GM12878 (cell line): Measurements from ENCODE around the gene ACOT13. TPM values are rescaled to one million over a fixed set of nuclear protein-coding genes. Genes with fewer than 3 reads are reported as not detected.

Source experiments
- BHLHE40 ChIP-seq, 2 experiments: fragments of 450-650 bp in 1 of 2; IDR thresholded peaks; 2 replicates each; pipeline ENCODE4 v1.6.1; 2011 to 2017; ENCODE audit warnings: low read depth in 2 of 2, borderline replicate concordance in 1 of 2, improper control_type of control experiment in 1 of 2, low read length in 1 of 2, mild to moderate bottlenecking in 1 of 2
- CHD1 ChIP-seq: IDR thresholded peaks from 2 replicates; pipeline ENCODE4 v1.6.1; 2012; ENCODE audit warnings: low read depth, low read length, improper control_type of control experiment
- ELK1 ChIP-seq: IDR thresholded peaks from 2 replicates; pipeline ENCODE4 v1.6.1; 2012; ENCODE audit warnings: low read depth, low read length, improper control_type of control experiment
- ESRRA ChIP-seq: IDR thresholded peaks from 2 replicates; pipeline ENCODE4 v1.6.1; 2012; ENCODE audit warnings: mild to moderate bottlenecking, low read length, improper control_type of control experiment
- ETV6 ChIP-seq, 2 experiments: fragments of 450-650 bp in 1 of 2; IDR thresholded peaks in 1 of 2; conservative IDR thresholded peaks in 1 of 2; 2 replicates each; pipeline ENCODE4 v1.6.1; 2014; ENCODE audit warnings: antibody characterized with exemption in 1 of 2, borderline replicate concordance in 1 of 2, low read depth in 1 of 2, mild to moderate bottlenecking in 1 of 2, moderate library complexity in 1 of 2
- FOXK2 ChIP-seq: fragments of 450-650 bp; IDR thresholded peaks from 2 replicates; pipeline ENCODE4 v1.6.1; 2017; ENCODE audit warnings: mild to moderate bottlenecking, moderate library complexity
- HCFC1 ChIP-seq: fragments of 150-350 bp; IDR thresholded peaks from 2 replicates; pipeline ENCODE4 v1.6.1; 2014; ENCODE audit warnings: low read length
- HDAC6 ChIP-seq: fragments of 200-600 bp; sonication (generic); IDR thresholded peaks from one replicate; pipeline ENCODE4 v1.8.0; 2017; ENCODE audit warnings: antibody characterized with exemption; ENCODE audit not compliant: unreplicated experiment
- JUNB ChIP-seq: IDR thresholded peaks from 2 replicates; pipeline ENCODE4 v1.6.1; 2016; ENCODE audit warnings: antibody characterized with exemption, mild to moderate bottlenecking
- MAX ChIP-seq: IDR thresholded peaks from 2 replicates; pipeline ENCODE4 v1.6.1; 2012; ENCODE audit warnings: low read depth, low read length, improper control_type of control experiment
- MXI1 ChIP-seq: fragments of 150-350 bp; IDR thresholded peaks from 2 replicates; pipeline ENCODE4 v1.6.1; 2011; ENCODE audit warnings: low read depth, mild to moderate bottlenecking, inconsistent platforms, low read length, improper control_type of control experiment
- MYC ChIP-seq: IDR thresholded peaks from 2 replicates; pipeline ENCODE4 v1.6.1; 2011; ENCODE audit warnings: mild to moderate bottlenecking, low read length, moderate library complexity, inconsistent platforms; ENCODE audit not compliant: insufficient read depth, insufficient replicate concordance, insufficient read length, severe bottlenecking
- POU2F2 ChIP-seq: IDR thresholded peaks from 3 replicates; pipeline ENCODE4 v1.6.1; 2011; ENCODE audit warnings: low read depth, mild to moderate bottlenecking, low read length, borderline replicate concordance
- SRF ChIP-seq, 2 experiments: IDR thresholded peaks; 2 replicates each; pipeline ENCODE4 v1.6.1; 2011; ENCODE audit warnings: low read depth in 2 of 2, low read length in 2 of 2, mild to moderate bottlenecking in 1 of 2, moderate library complexity in 1 of 2
- SUPT20H ChIP-seq: IDR thresholded peaks from 2 replicates; pipeline ENCODE4 v1.6.1; 2011; ENCODE audit warnings: low read depth, mild to moderate bottlenecking, low read length, moderate library complexity, borderline replicate concordance; ENCODE audit not compliant: control insufficient read depth
- YY1 ChIP-seq: IDR thresholded peaks from 2 replicates; pipeline ENCODE4 v1.6.1; 2011; ENCODE audit warnings: low read depth, mild to moderate bottlenecking, low read length
- polyA plus RNA-seq, 11 experiments: library from polyadenylated mRNA; depleted of rRNA in 4 of 11; unstranded in 6 of 11; stranded (reverse) in 5 of 11; fragments of >200 nt; fragmentation: Nextera tagmentation in 4 of 11; fragmentation: Illumina TruSeq in 1 of 11; extraction: Ambion mirVana in 4 of 11; extraction: Trizol in 1 of 11; gene quantifications; 1 replicate in 1 of 11; 2 replicates in 10 of 11; pipeline versions ENCODE4 v1.2.1 to v1.2.3, GENCODE V29; 2011 to 2016; ENCODE audit warnings: inconsistent platforms in 2 of 11, missing spikeins in 2 of 11, low read depth in 1 of 11
- total RNA-seq, 4 experiments: library from RNA; depleted of rRNA in 3 of 4; stranded (reverse); fragments of >200 nt in 3 of 4; fragmentation: Illumina TruSeq in 1 of 4; extraction: Trizol in 1 of 4; gene quantifications; 2 replicates each; pipeline versions ENCODE4 v1.2.1 to v1.2.3, GENCODE V29; 2013 to 2021
- TF ChIP-seq, protein P1 (sequence below): IDR thresholded peaks from 2 replicates; pipeline ENCODE4 v1.6.1; 2012; ENCODE audit warnings: mild to moderate bottlenecking, low read depth, low read length
- TF ChIP-seq, protein P2 (sequence below): fragments of 450-650 bp; IDR thresholded peaks from 2 replicates; pipeline ENCODE4 v1.6.1; 2016; ENCODE audit warnings: mild to moderate bottlenecking
- TF ChIP-seq, protein P3 (sequence below): fragments of 450-650 bp; IDR thresholded peaks from 2 replicates; pipeline ENCODE4 v1.6.1; 2017; ENCODE audit warnings: antibody characterized with exemption, mild to moderate bottlenecking, moderate library complexity

The ACOT13 gene
- total and polyA plus RNA-seq, 10 of the 15 experiments (the other 5 are each of a cell fraction or from before 2014, with no cell fraction given): 6.0 to 60.6 (median 36.6) TPM

DNA sequence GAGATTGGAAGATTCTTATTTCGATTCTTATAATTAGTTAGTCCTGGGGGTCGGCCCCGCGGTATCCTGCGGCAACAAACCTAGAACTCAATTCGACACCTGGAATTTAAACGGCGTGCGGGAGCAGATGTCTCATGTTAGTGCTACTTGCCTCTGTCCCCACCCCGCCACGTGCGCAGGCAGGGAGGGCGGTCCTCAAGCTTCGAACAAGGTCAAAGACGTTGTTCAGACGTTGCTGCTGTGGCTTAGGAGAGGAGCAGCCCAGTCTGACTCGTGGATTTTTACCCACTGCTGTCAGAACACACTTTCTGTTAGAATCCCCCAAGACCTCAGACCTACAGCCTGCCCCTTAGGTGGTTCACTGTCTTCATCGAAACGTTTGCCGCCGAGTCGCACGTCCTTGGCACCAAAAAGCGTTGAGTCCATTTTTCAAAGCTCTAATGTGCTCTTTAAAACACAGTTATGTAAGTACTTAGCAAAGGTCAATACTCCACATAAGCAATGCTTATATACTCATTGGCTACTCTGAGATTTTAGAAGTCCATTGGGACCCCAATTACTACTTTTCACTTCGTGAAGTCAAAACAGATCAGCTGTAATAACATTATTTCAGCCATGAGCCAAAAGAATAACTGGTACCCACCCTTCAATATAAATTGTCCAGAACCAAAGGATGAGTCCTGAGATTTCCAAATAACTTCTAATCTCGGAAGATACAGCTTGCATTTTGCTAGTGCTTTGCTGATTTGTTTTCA, 54.8 kb downstream of the ACOT13 start (continued):
- TF ChIP-seq, protein P1, sequence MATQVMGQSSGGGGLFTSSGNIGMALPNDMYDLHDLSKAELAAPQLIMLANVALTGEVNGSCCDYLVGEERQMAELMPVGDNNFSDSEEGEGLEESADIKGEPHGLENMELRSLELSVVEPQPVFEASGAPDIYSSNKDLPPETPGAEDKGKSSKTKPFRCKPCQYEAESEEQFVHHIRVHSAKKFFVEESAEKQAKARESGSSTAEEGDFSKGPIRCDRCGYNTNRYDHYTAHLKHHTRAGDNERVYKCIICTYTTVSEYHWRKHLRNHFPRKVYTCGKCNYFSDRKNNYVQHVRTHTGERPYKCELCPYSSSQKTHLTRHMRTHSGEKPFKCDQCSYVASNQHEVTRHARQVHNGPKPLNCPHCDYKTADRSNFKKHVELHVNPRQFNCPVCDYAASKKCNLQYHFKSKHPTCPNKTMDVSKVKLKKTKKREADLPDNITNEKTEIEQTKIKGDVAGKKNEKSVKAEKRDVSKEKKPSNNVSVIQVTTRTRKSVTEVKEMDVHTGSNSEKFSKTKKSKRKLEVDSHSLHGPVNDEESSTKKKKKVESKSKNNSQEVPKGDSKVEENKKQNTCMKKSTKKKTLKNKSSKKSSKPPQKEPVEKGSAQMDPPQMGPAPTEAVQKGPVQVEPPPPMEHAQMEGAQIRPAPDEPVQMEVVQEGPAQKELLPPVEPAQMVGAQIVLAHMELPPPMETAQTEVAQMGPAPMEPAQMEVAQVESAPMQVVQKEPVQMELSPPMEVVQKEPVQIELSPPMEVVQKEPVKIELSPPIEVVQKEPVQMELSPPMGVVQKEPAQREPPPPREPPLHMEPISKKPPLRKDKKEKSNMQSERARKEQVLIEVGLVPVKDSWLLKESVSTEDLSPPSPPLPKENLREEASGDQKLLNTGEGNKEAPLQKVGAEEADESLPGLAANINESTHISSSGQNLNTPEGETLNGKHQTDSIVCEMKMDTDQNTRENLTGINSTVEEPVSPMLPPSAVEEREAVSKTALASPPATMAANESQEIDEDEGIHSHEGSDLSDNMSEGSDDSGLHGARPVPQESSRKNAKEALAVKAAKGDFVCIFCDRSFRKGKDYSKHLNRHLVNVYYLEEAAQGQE: no peak
- TF ChIP-seq MXI1 (peak; percentile 97), JUNB (no peak), CHD1 (0 out of 2 replicates have a peak, but pooled peaks have one; percentile 35), POU2F2 (peak; percentile 87), FOXK2 (no peak), HDAC6 (peak; percentile 47), BHLHE40 (IDR thresholded peaks at IDR 0.05; ENCODE audit: borderline replicate concordance in 1 of 2, low read depth in 2 of 2, low read length in 1 of 2) (peak; percentile 96 to 97), ETV6 (conservative IDR thresholded peaks at IDR 0.05 in 1 of 2, IDR thresholded peaks at IDR 0.05 in 1 of 2; ENCODE audit: borderline replicate concordance in 1 of 2, low read depth in 1 of 2) (no peak), HCFC1 (no peak; the same call in 1 of the 2 replicates), YY1 (peak; percentile 50; the same call in 1 of the 2 replicates), ESRRA (no peak), MYC (peak; percentile 99), ELK1 (no peak), MAX (peak; percentile 99), SRF (IDR thresholded peaks at IDR 0.05; ENCODE audit: low read depth in 2 of 2, low read length in 2 of 2) (no peak), SUPT20H (no peak)
- TF ChIP-seq, protein P2, sequence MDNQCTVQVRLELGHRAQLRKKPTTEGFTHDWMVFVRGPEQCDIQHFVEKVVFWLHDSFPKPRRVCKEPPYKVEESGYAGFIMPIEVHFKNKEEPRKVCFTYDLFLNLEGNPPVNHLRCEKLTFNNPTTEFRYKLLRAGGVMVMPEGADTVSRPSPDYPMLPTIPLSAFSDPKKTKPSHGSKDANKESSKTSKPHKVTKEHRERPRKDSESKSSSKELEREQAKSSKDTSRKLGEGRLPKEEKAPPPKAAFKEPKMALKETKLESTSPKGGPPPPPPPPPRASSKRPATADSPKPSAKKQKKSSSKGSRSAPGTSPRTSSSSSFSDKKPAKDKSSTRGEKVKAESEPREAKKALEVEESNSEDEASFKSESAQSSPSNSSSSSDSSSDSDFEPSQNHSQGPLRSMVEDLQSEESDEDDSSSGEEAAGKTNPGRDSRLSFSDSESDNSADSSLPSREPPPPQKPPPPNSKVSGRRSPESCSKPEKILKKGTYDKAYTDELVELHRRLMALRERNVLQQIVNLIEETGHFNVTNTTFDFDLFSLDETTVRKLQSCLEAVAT: no peak
- TF ChIP-seq, protein P3, sequence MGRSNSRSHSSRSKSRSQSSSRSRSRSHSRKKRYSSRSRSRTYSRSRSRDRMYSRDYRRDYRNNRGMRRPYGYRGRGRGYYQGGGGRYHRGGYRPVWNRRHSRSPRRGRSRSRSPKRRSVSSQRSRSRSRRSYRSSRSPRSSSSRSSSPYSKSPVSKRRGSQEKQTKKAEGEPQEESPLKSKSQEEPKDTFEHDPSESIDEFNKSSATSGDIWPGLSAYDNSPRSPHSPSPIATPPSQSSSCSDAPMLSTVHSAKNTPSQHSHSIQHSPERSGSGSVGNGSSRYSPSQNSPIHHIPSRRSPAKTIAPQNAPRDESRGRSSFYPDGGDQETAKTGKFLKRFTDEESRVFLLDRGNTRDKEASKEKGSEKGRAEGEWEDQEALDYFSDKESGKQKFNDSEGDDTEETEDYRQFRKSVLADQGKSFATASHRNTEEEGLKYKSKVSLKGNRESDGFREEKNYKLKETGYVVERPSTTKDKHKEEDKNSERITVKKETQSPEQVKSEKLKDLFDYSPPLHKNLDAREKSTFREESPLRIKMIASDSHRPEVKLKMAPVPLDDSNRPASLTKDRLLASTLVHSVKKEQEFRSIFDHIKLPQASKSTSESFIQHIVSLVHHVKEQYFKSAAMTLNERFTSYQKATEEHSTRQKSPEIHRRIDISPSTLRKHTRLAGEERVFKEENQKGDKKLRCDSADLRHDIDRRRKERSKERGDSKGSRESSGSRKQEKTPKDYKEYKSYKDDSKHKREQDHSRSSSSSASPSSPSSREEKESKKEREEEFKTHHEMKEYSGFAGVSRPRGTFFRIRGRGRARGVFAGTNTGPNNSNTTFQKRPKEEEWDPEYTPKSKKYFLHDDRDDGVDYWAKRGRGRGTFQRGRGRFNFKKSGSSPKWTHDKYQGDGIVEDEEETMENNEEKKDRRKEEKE: no peak; the same call in 1 of the 2 replicates
